NCI-H460 (cell line): Measurements from ENCODE around the gene SIRT5. TPM values are rescaled to one million over a fixed set of nuclear protein-coding genes. Genes with fewer than 3 reads are reported as not detected.

Experiments
- DNase-seq: peaks from one replicate; pipeline ENCODE4 v3.0.0-alpha.2; 2016; ENCODE audit warnings: low read depth; ENCODE audit errors: extremely low read depth
- polyA plus RNA-seq: library from polyadenylated mRNA; depleted of rRNA; stranded (reverse); fragments of >200 nt; gene quantifications from 2 replicates; pipeline ENCODE4 v1.2.3, GENCODE V29; 2014; cell fraction: nucleus; rRNA removed
- total RNA-seq: library from RNA; depleted of rRNA; stranded (reverse); fragments of >200 nt; shearing (Covaris generic); gene quantifications from 2 replicates; pipeline ENCODE4 v1.2.3, GENCODE V29; 2014; rRNA removed

The SIRT5 gene
- total RNA-seq: 12.7 and 12.9 TPM in 2 replicates
- 8.1 and 9.8 TPM in 2 replicates for polyA plus RNA-seq

- DNase-seq: peak; percentile 73
Observed at GRCh38 chr6:13574571-13575376, at the start of gene SIRT5. Gene SIRT5, plus strand, starts transcription at chr6:13574601. Its CDS starts 9,510 bp downstream, at chr6:13584111.

- DNase-seq: no peak
Observed at GRCh38 chr6:13524801-13525508, 49.4 kb upstream of the SIRT5 start.

- DNase-seq: no peak
Observed at GRCh38 chr6:13526357-13526726, 48.1 kb upstream of the SIRT5 start.

- no peak for DNase-seq
Observed at GRCh38 chr6:13526727-13527670, 47.4 kb upstream of the SIRT5 start.

- DNase-seq: no peak
Observed at GRCh38 chr6:13527671-13528056, 46.7 kb upstream of the SIRT5 start.

GRCh38 chr6:13528232-13528631 lies 46.2 kb upstream of the SIRT5 start:
- no peak for DNase-seq

- no peak for DNase-seq
Observed at GRCh38 chr6:13528777-13529343, 45.5 kb upstream of the SIRT5 start.

- no peak for DNase-seq
Observed at GRCh38 chr6:13531956-13532355, 42.4 kb upstream of the SIRT5 start.

- DNase-seq: no peak
Observed at GRCh38 chr6:13534536-13534935, 39.9 kb upstream of the SIRT5 start.

GRCh38 chr6:13535306-13535705 lies 39.1 kb upstream of the SIRT5 start:
- DNase-seq: no peak

- DNase-seq: no peak
Observed at GRCh38 chr6:13536796-13537526, 37.4 kb upstream of the SIRT5 start.

- no peak for DNase-seq
Observed at GRCh38 chr6:13537527-13537897, 36.9 kb upstream of the SIRT5 start.

- DNase-seq: peak; percentile 26
Observed at GRCh38 chr6:13538084-13538483, 36.3 kb upstream of the SIRT5 start.

GRCh38 chr6:13538600-13538999 lies 35.8 kb upstream of the SIRT5 start:
- DNase-seq: no peak

- DNase-seq: no peak
Observed at GRCh38 chr6:13539572-13539971, 34.8 kb upstream of the SIRT5 start.

- no peak for DNase-seq
Observed at GRCh38 chr6:13541496-13541895, 32.9 kb upstream of the SIRT5 start.

- DNase-seq: no peak
Observed at GRCh38 chr6:13544454-13545186, 29.8 kb upstream of the SIRT5 start.

GRCh38 chr6:13545885-13546284 lies 28.5 kb upstream of the SIRT5 start:
- DNase-seq: no peak

GRCh38 chr6:13548500-13549210 lies 25.7 kb upstream of the SIRT5 start:
- DNase-seq: no peak
